Endothelial cell of umbilical vein (primary cell): ENCODE results near the gene NDUFB10.

Experiments used
- EZH2 ChIP-seq: IDR thresholded peaks from 2 replicates; pipeline ENCODE4 v1.6.1; 2012; ENCODE audit warnings: borderline replicate concordance, low read depth, mild to moderate bottlenecking, moderate library complexity, low read length, inconsistent platforms; ENCODE audit not compliant: severe bottlenecking
- FOS ChIP-seq: IDR thresholded peaks from 2 replicates; pipeline ENCODE4 v1.6.1; 2011; ENCODE audit warnings: mild to moderate bottlenecking, low read length, moderate library complexity, borderline replicate concordance; ENCODE audit not compliant: insufficient read depth
- GATA2 ChIP-seq: IDR thresholded peaks from 2 replicates; pipeline ENCODE4 v1.7.0; 2011; ENCODE audit warnings: low read depth, mild to moderate bottlenecking, moderate library complexity, mixed read lengths, low read length; ENCODE audit not compliant: insufficient read length, insufficient read depth
- JUN ChIP-seq: IDR thresholded peaks from 2 replicates; pipeline ENCODE4 v1.6.1; 2011; ENCODE audit warnings: borderline replicate concordance, low read depth; ENCODE audit not compliant: insufficient read length, insufficient read depth
- MYC ChIP-seq: IDR thresholded peaks from one replicate; pipeline ENCODE4 v1.6.1; 2011; ENCODE audit warnings: mild to moderate bottlenecking, low read depth, low read length
- POLR2A ChIP-seq: IDR thresholded peaks from 2 replicates; pipeline ENCODE4 v1.6.1; 2012; ENCODE audit warnings: low read depth, mild to moderate bottlenecking, control low read depth, low read length
- POLR2AphosphoS5 ChIP-seq: IDR thresholded peaks from 2 replicates; pipeline ENCODE4 v1.6.1; 2012; ENCODE audit warnings: low read depth, mild to moderate bottlenecking, control low read depth, low read length, moderate library complexity; ENCODE audit not compliant: insufficient read depth
- TF ChIP-seq, protein P1 (sequence below), 2 donors: IDR thresholded peaks; 1 replicate in 1 of 2; 2 replicates in 1 of 2; pipeline ENCODE4 v1.5.1; 2011; ENCODE audit warnings: low read length in 2 of 2, mild to moderate bottlenecking in 2 of 2, moderate library complexity in 2 of 2, control low read depth in 1 of 2, inconsistent platforms in 1 of 2, low read depth in 1 of 2; ENCODE audit not compliant: insufficient read depth in 1 of 2; ENCODE audit errors: extremely low read depth in 1 of 2
- TF ChIP-seq, protein P2 (sequence below): IDR thresholded peaks from 2 replicates; pipeline ENCODE4 v1.6.1; 2011; ENCODE audit not compliant: insufficient read depth, insufficient read length

DNA sequence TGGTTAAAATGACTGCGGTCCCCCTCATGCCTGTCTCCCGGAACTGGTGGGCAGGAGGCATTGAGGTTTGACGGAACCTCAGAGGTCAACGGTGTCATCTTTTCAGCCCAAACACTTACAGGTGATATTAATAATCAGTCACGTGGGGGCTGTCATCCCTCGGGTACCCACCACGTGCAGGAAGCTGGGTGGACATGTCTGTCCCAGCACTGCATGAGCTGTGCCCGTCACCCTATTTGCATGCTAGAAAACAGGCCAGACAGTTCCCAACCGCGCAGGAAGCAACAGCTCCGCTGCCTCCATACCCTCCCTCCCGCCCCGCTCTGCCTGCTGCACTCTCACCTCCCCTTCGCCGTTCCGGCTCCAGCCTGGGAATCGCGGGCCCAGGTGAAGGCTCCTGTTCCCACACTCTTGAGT, 31.8 kb downstream of the NDUFB10 start:
- TF ChIP-seq, protein P1, sequence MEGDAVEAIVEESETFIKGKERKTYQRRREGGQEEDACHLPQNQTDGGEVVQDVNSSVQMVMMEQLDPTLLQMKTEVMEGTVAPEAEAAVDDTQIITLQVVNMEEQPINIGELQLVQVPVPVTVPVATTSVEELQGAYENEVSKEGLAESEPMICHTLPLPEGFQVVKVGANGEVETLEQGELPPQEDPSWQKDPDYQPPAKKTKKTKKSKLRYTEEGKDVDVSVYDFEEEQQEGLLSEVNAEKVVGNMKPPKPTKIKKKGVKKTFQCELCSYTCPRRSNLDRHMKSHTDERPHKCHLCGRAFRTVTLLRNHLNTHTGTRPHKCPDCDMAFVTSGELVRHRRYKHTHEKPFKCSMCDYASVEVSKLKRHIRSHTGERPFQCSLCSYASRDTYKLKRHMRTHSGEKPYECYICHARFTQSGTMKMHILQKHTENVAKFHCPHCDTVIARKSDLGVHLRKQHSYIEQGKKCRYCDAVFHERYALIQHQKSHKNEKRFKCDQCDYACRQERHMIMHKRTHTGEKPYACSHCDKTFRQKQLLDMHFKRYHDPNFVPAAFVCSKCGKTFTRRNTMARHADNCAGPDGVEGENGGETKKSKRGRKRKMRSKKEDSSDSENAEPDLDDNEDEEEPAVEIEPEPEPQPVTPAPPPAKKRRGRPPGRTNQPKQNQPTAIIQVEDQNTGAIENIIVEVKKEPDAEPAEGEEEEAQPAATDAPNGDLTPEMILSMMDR (IDR thresholded peaks at IDR 0.05; ENCODE audit: extremely low read depth in 1 of 2, insufficient read depth in 1 of 2, low read depth in 1 of 2, low read length in 2 of 2) = no peak
- TF ChIP-seq, protein P2, sequence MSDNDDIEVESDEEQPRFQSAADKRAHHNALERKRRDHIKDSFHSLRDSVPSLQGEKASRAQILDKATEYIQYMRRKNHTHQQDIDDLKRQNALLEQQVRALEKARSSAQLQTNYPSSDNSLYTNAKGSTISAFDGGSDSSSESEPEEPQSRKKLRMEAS = no peak
- TF ChIP-seq EZH2 (peak; percentile 78), POLR2AphosphoS5 (no peak), POLR2A (no peak), GATA2 (no peak), FOS (no peak), JUN (no peak), MYC (no peak)
